Ovary (tissue), 9 donors: ENCODE measurements around the gene IRF1. TPM values are rescaled to one million over a fixed set of nuclear protein-coding genes. Genes with fewer than 3 reads are reported as not detected.

ENCODE experiments used
- DNase-seq, 5 donors: peaks; one replicate each; pipeline ENCODE4 v3.0.0-alpha.2; 2019 to 2020
- H3K27ac ChIP-seq, 2 donors: fragments of 200-600 bp; one replicate each; pipeline versions ENCODE4 v1.5.1 to v1.8.0; 2019 to 2022
- H3K27me3 ChIP-seq: fragments of 200-600 bp; one replicate; pipeline ENCODE4 v1.8.0; 2022
- H3K36me3 ChIP-seq: fragments of 200-600 bp; sonication (generic); one replicate; pipeline ENCODE4 v1.5.1; 2019
- H3K4me1 ChIP-seq: one replicate; pipeline ENCODE4 v1.8.1; 2013; ENCODE audit warnings: mild to moderate bottlenecking, moderate library complexity; ENCODE audit not compliant: insufficient read depth
- H3K4me3 ChIP-seq: fragments of 200-600 bp; sonication (generic); one replicate; pipeline ENCODE4 v1.5.1; 2017
- H3K9me3 ChIP-seq, 2 donors: fragments of 200-600 bp in 1 of 2; sonication (generic) in 1 of 2; one replicate each; pipeline versions ENCODE4 v1.5.1 to v1.8.1; 2013 to 2019; ENCODE audit warnings: mild to moderate bottlenecking in 1 of 2, moderate library complexity in 1 of 2
- EP300 ChIP-seq: sonication (generic); formaldehyde crosslinking; IDR thresholded peaks from one replicate; pipeline ENCODE4 v1.6.1; 2017; ENCODE audit warnings: antibody characterized with exemption
- POLR2A ChIP-seq: fragments of 450-650 bp; IDR thresholded peaks from one replicate; pipeline ENCODE4 v1.6.1; 2017; ENCODE audit warnings: antibody characterized with exemption, mild to moderate bottlenecking, moderate library complexity
- WGBS, 3 donors: extraction: QIAGEN DNeasy Blood & Tissue Kit in 1 of 3; methylation state at CpG; one replicate each; pipeline versions ENCODE4 v1.1.5 to v1.1.7; 2013 to 2017; 5-methylcytosine and 5-hydroxymethylcytosine counted together
- intact Hi-C, 4 donors: fragments of 100-400 bp; cut with DNase I; formaldehyde crosslinking; loops; one replicate each; pipeline versions ENCODE4 v1.11.0 to v1.15.1; 2022 to 2023
- polyA plus RNA-seq, 2 donors: library from polyadenylated mRNA; stranded (reverse); fragments of 200-250 nt in 1 of 2; fragments of 350-450 nt in 1 of 2; fragmentation: Illumina TruSeq in 1 of 2; extraction: RNeasy Lipid Tissue Mini Kit (QIAGEN cat#74804) in 1 of 2; gene quantifications; one replicate each; pipeline ENCODE4 v1.2.3, GENCODE V29; 2013 to 2014
- total RNA-seq, 7 donors: library from RNA; depleted of rRNA in 2 of 7; stranded (reverse); fragments of >200 nt in 2 of 7; fragmentation: NEBNext Ultra II Directional in 3 of 7; extraction: Animal tissue kit (Norgen Biotek cat#: 25700) in 3 of 7; gene quantifications; one replicate each; pipeline versions ENCODE4 v1.1.0 to v1.2.4, GENCODE V29; 2016 to 2023
- TF ChIP-seq, protein P1 (sequence below), 3 donors: fragments of 450-650 bp in 2 of 3; fragments of 200-600 bp in 1 of 3; IDR thresholded peaks; one replicate each; pipeline versions ENCODE4 v1.5.1 to v1.8.0; 2016 to 2022; ENCODE audit warnings: antibody characterized with exemption in 3 of 3, mild to moderate bottlenecking in 1 of 3
- donor health status: DM: no; HTN: no; CAD: no; lungs with moderate emphysema.
- donor health status: DM: no; HTN: no; CAD: no.
- donor health status: Bipolar disorder and iron deficiency.
- donor health status: DM: yes; HTN: yes; CAD: no.
- donor health status: DM: no; HTN: no; CAD: no.
- donor health status: DM: yes; HTN: yes; CAD: no.

IRF1 gene
- total and polyA plus RNA-seq, 9 donors, result 17.3 to 126 (median 26.7) TPM

DNA sequence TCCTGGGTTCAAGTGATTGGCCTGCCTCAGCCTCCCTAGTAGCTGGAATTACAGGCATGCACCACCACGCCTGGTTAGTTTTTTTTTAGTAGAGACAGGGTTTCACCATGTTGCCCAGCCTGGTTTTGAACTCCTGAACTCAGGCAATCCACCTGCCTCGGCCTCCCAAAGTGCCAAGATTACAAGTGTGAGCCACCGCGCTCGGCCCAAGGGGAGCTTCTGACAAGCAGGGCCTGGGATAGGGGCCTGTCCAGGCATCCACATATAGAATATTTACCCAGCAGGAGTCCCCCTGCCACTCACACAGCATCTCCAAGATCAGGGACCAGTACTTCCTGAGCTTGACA, 10.1 kb downstream of the IRF1 start:
- 91 to 93% (median 92%) methylated on average over 5 of the region's 5 CpGs for WGBS, 3 donors
- Histone ChIP-seq H3K9me3 (no peaks in the 10 kb centered on the region), H3K4me3 (no peak overlapping the region), H3K27me3 (no peaks in the 10 kb centered on the region), H3K36me3 (no peaks in the 10 kb centered on the region), H3K4me1 (peaks cover 3% of the 10 kb centered on the region), H3K27ac (no peak overlapping the region)
- DNase-seq, result peak in 1 of 5 donors; percentile 17
- TF ChIP-seq POLR2A (no peak), EP300 (no peak)
- TF ChIP-seq, protein P1, sequence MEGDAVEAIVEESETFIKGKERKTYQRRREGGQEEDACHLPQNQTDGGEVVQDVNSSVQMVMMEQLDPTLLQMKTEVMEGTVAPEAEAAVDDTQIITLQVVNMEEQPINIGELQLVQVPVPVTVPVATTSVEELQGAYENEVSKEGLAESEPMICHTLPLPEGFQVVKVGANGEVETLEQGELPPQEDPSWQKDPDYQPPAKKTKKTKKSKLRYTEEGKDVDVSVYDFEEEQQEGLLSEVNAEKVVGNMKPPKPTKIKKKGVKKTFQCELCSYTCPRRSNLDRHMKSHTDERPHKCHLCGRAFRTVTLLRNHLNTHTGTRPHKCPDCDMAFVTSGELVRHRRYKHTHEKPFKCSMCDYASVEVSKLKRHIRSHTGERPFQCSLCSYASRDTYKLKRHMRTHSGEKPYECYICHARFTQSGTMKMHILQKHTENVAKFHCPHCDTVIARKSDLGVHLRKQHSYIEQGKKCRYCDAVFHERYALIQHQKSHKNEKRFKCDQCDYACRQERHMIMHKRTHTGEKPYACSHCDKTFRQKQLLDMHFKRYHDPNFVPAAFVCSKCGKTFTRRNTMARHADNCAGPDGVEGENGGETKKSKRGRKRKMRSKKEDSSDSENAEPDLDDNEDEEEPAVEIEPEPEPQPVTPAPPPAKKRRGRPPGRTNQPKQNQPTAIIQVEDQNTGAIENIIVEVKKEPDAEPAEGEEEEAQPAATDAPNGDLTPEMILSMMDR (IDR thresholded peaks at IDR 0.05), result no peak
- intact Hi-C loops, result no loop called here

DNA sequence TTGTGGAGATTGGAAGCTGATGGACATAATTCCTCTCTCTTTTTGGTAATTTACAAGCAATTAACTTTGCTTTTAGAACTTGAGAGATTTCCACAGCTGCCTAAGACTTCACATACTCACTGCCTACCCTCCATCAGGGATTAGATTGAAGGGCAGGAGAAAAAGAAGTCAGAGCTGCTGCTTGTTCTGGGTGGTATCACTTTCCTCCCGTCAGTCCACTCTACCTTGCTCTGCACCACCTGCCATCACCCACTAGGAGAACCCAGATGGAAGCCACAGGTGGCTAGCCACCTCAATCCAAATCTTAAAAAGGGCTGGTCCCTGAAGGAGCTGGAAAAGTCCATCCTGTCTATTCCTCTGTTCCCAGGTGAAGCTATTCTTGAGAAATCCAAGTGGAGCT, 10.5 kb downstream of the IRF1 start:
- Histone ChIP-seq H3K27ac (no peak overlapping the region), H3K4me1 (peaks cover 4% of the 10 kb centered on the region), H3K9me3 (no peaks in the 10 kb centered on the region), H3K4me3 (no peak overlapping the region), H3K27me3 (no peaks in the 10 kb centered on the region), H3K36me3 (no peaks in the 10 kb centered on the region)
- no peak for DNase-seq
- TF ChIP-seq, protein P1 (IDR thresholded peaks at IDR 0.05), result no peak
- no peak for TF ChIP-seq EP300
- no peak for TF ChIP-seq POLR2A
- intact Hi-C loops, result no loop called here
- WGBS, 3 donors, result 92 to 98% (median 96%) methylated on average over 1 of the region's 1 CpG

DNA sequence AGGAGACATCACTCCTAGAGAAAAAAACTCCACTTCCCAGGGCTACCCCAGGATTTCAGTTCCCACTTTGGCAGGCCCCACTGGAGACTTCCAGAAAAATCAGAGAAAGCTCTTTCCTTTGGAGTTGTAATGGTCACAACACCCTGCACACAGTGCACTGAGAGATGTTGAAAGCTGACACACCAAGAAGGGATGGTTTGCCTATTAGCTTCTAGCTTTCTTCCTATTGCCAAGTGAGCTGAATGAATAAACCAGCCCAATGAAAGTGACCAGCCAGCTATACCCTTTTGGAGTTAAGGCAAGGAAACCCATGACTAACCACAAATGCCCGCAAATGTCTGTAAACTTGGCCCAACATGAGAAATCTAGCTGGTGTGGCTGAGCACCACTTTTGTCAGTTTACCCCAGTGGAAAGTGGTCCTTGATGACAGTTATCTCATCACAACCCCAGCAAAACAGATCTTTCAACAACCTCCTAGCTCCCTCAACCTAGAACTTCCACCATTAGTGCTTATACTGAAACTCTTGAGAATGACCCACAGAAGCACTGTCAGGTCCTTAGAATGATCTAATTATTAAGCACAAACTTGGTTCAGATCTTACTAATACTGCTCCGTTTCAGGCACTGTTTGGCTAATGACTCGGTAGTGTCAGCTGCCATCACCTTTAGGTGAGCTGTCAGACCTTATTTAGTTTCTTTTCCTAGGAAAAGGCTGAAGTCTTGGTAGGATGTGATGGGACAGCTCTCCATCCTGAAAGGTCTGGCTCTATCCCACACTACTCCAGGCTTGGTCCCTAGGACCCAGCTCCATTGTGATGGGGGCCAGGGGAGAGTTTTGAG, 11.2 kb downstream of the IRF1 start:
- intact Hi-C loops, result loop anchor here in 1 of 4 donors (10.0 kb wide), 1 partner anchor 55 kb away; no protein-coding TSS in a partner anchor
- Histone ChIP-seq H3K4me1 (peaks cover 4% of the 10 kb centered on the region), H3K9me3 (no peaks in the 10 kb centered on the region), H3K27ac (no peak overlapping the region), H3K4me3 (no peak overlapping the region), H3K27me3 (no peaks in the 10 kb centered on the region), H3K36me3 (no peaks in the 10 kb centered on the region)
- no peak for DNase-seq
- WGBS, 3 donors, result 90 to 98% (median 92%) methylated on average over 3 of the region's 3 CpGs
- TF ChIP-seq EP300 (no peak), POLR2A (no peak)
- TF ChIP-seq, protein P1 (IDR thresholded peaks at IDR 0.05), result no peak

DNA sequence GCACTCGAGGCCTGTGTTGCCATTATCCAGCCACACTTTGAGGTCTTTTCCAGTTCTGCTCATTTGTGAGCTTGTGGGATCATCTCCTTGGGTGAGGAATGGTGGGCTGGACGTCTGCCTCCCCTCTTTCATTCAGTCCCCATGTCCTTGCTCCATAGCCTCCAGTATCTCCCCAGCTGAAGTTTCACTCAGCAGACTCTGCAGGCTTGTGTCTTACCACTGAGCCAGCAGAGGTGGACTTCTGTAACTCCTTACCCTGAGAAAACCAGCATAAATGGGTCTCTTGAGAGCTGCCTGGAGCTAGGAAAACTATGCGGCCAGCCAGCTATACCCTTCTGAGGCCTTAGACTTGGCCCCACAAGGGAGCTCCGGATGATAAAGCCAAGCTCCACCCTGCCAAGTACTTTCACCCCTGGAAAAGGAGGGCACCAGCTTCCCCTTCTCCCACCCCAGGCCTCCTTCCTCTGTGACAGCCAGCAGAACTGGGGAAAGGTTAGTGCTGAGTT, 12.2 kb downstream of the IRF1 start:
- intact Hi-C loops, result loop anchor here in 1 of 4 donors (10.0 kb wide), 1 partner anchor 54 kb away; no protein-coding TSS in a partner anchor
- TF ChIP-seq EP300 (no peak), POLR2A (no peak)
- TF ChIP-seq, protein P1 (IDR thresholded peaks at IDR 0.05), result no peak
- no peak overlapping the region for H3K4me3 ChIP-seq
- peaks cover 4% of the 10 kb centered on the region for H3K4me1 ChIP-seq
- 59 to 70% (median 66%) methylated on average over 4 of the region's 4 CpGs for WGBS, 3 donors
- peak overlapping the region in 1 of 2 donors; percentile 11 for H3K27ac ChIP-seq
- no peaks in the 10 kb centered on the region for H3K27me3 ChIP-seq
- H3K9me3 ChIP-seq, result no peaks in the 10 kb centered on the region
- H3K36me3 ChIP-seq, result no peaks in the 10 kb centered on the region
- peak in 1 of 5 donors; percentile 32 for DNase-seq
